Loucy (cell line): ENCODE results near the gene HIRA.
A peak's percentile ranks its signal among the peaks of the same experiment; 100 is the strongest.

Source experiments
- EZH2phosphoT487 ChIP-seq: fragments of 200-600 bp; IDR thresholded peaks from 2 replicates; pipeline ENCODE4 v1.6.1; 2018; ENCODE audit warnings: antibody characterized with exemption, mild to moderate bottlenecking, moderate library complexity, borderline replicate concordance
- TF ChIP-seq, protein P1 (sequence below): fragments of 200-600 bp; sonication (generic); conservative IDR thresholded peaks from 2 replicates; pipeline ENCODE4 v1.5.1; 2014; ENCODE audit warnings: mild to moderate bottlenecking, antibody characterized with exemption, low read length

DNA sequence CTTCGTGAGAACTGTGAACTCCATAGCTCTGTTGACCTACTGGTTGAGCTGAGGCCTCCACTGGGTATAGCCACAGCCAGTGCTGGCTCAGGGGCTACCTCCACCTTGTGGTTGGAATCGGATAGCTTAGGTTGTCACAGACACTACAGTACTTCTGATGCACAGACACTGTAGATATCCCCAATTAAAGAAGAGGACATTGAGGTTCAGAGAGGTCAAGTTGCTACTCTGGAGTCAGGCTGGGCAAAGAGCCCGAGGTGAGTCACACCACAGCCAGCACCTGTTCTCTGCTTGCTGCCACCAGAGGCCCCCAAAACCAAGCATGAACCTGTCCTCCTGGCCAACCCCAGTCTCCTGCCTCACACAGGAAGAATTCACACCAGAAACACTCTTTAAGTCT is 42.0 kb upstream of the HIRA start:
- TF ChIP-seq, protein P1, sequence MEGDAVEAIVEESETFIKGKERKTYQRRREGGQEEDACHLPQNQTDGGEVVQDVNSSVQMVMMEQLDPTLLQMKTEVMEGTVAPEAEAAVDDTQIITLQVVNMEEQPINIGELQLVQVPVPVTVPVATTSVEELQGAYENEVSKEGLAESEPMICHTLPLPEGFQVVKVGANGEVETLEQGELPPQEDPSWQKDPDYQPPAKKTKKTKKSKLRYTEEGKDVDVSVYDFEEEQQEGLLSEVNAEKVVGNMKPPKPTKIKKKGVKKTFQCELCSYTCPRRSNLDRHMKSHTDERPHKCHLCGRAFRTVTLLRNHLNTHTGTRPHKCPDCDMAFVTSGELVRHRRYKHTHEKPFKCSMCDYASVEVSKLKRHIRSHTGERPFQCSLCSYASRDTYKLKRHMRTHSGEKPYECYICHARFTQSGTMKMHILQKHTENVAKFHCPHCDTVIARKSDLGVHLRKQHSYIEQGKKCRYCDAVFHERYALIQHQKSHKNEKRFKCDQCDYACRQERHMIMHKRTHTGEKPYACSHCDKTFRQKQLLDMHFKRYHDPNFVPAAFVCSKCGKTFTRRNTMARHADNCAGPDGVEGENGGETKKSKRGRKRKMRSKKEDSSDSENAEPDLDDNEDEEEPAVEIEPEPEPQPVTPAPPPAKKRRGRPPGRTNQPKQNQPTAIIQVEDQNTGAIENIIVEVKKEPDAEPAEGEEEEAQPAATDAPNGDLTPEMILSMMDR, result peak; percentile 19; the same call in 1 of the 2 replicates
- TF ChIP-seq EZH2phosphoT487, result no peak
